CD4-positive, alpha-beta T cell treated with Interleukin-17A for 1 hour (primary cell): Measurements from ENCODE around the gene AGBL1.
"Not testable (repeated sequence)": the region's sequence is repeated elsewhere in the genome, so short reads cannot be mapped to it uniquely, and the experiment has no call there.

ENCODE experiments used
- DNase-seq: peaks from one replicate; pipeline ENCODE4 v3.0.0-alpha.2; 2020

Gene AGBL1

GRCh38 chr15:86087808-86088207, 8.1 kb downstream of the AGBL1 start:
- no peak for DNase-seq

GRCh38 chr15:86089422-86089821, 9.8 kb downstream of the AGBL1 start:
- DNase-seq = no peak

- DNase-seq = no peak
These were observed 22.1 kb downstream of the AGBL1 start for GRCh38 chr15:86101818-86102217.

- no peak for DNase-seq
These were observed 24.2 kb downstream of the AGBL1 start for GRCh38 chr15:86103825-86104224.

GRCh38 chr15:86106306-86106705, 26.6 kb downstream of the AGBL1 start:
- DNase-seq = no peak

- no peak for DNase-seq
These were observed 35.6 kb downstream of the AGBL1 start for GRCh38 chr15:86115145-86115801.

GRCh38 chr15:86121568-86122225, 42.0 kb downstream of the AGBL1 start:
- DNase-seq = no peak

- not testable (repeated sequence) for DNase-seq
These were observed 43.2 kb downstream of the AGBL1 start for GRCh38 chr15:86122691-86123391.

- no peak for DNase-seq
These were observed 46.1 kb downstream of the AGBL1 start for GRCh38 chr15:86125775-86126174.

GRCh38 chr15:86127547-86127946, 47.9 kb downstream of the AGBL1 start:
- DNase-seq = no peak

- no peak for DNase-seq
These were observed 55.4 kb downstream of the AGBL1 start for GRCh38 chr15:86135041-86135440.

- DNase-seq = no peak
These were observed 57.2 kb downstream of the AGBL1 start for GRCh38 chr15:86136861-86137260.

- no peak for DNase-seq
These were observed 59.1 kb downstream of the AGBL1 start for GRCh38 chr15:86138798-86139197.

- no peak for DNase-seq
These were observed 60.2 kb downstream of the AGBL1 start for GRCh38 chr15:86139828-86140227.

GRCh38 chr15:86154705-86155104, 75.0 kb downstream of the AGBL1 start:
- DNase-seq = no peak

GRCh38 chr15:86155551-86155950, 75.9 kb downstream of the AGBL1 start:
- DNase-seq = no peak

GRCh38 chr15:86157606-86158293, 78.1 kb downstream of the AGBL1 start:
- DNase-seq = no peak

- no peak for DNase-seq
These were observed 79.8 kb downstream of the AGBL1 start for GRCh38 chr15:86159468-86159867.

- no peak for DNase-seq
These were observed 81.6 kb downstream of the AGBL1 start for GRCh38 chr15:86161250-86161649.

GRCh38 chr15:86162172-86162591, 82.5 kb downstream of the AGBL1 start:
- no peak for DNase-seq

- no peak for DNase-seq
These were observed 83.0 kb downstream of the AGBL1 start for GRCh38 chr15:86162641-86163040.

- DNase-seq = no peak
These were observed 84.1 kb downstream of the AGBL1 start for GRCh38 chr15:86163816-86164215.

- DNase-seq = no peak
These were observed 84.7 kb downstream of the AGBL1 start for GRCh38 chr15:86164232-86164898.
